Measurements from ENCODE around the gene SLC49A4. TPM values are rescaled to one million over a fixed set of nuclear protein-coding genes. Genes with fewer than 3 reads are reported as not detected.

SLC49A4 gene
- total and polyA plus RNA-seq, 3 donors from 2014 or later = 12.4 to 23.7 (median 17.7) TPM

GRCh38 chr3:122921791-122922651, 127.2 kb downstream of the SLC49A4 start:
- no peaks in the 10 kb centered on the region for H3K9me3 ChIP-seq
- 40 to 47% methylated on average over 12 to 53 of the region's 68 CpGs for WGBS, 2 donors
- intact Hi-C loops (cut with DNase I; ENCODE audit: low total_unique reads) = no loop called here
- H3K27me3 ChIP-seq = no peaks in the 10 kb centered on the region
- TF ChIP-seq POLR2A (IDR thresholded peaks at IDR 0.05) (no peak), CTCF (IDR thresholded peaks at IDR 0.05) (peak in 1 of 3 experiments; percentile 15)
- peak; percentile 35 for DNase-seq
- no peaks in the 10 kb centered on the region for H3K36me3 ChIP-seq (ENCODE audit: low read depth, missing control alignments)
- H3K27ac ChIP-seq = no peak overlapping the region
- H3K4me3 ChIP-seq = peak overlapping the region; percentile 7 to 51
- no peaks in the 10 kb centered on the region for H3K4me1 ChIP-seq

GRCh38 chr3:122923611-122924010, 128.7 kb downstream of the SLC49A4 start:
- H3K4me1 ChIP-seq = no peaks in the 10 kb centered on the region
- H3K36me3 ChIP-seq (ENCODE audit: low read depth, missing control alignments) = no peaks in the 10 kb centered on the region
- 77 to 85% methylated on average over 6 of the region's 6 CpGs for WGBS, 2 donors
- H3K9me3 ChIP-seq = no peaks in the 10 kb centered on the region
- no peak overlapping the region for H3K27ac ChIP-seq
- H3K4me3 ChIP-seq = no peak overlapping the region
- H3K27me3 ChIP-seq = no peaks in the 10 kb centered on the region
- intact Hi-C loops (cut with DNase I; ENCODE audit: low total_unique reads) = no loop called here
- no peak for DNase-seq
- no peak for TF ChIP-seq POLR2A (IDR thresholded peaks at IDR 0.05)
- no peak for TF ChIP-seq CTCF (IDR thresholded peaks at IDR 0.05)

- intact Hi-C loops (cut with DNase I; ENCODE audit: low total_unique reads) = no loop called here
- DNase-seq = no peak
- Histone ChIP-seq H3K4me3 (no peak overlapping the region), H3K36me3 (ENCODE audit: low read depth, missing control alignments) (no peaks in the 10 kb centered on the region), H3K9me3 (no peaks in the 10 kb centered on the region), H3K27me3 (no peaks in the 10 kb centered on the region), H3K4me1 (no peaks in the 10 kb centered on the region), H3K27ac (no peak overlapping the region)
- WGBS, 2 donors = 88% methylated on average over 2 of the region's 2 CpGs
- TF ChIP-seq POLR2A (IDR thresholded peaks at IDR 0.05) (no peak), CTCF (IDR thresholded peaks at IDR 0.05) (no peak)
These were observed 129.2 kb downstream of the SLC49A4 start for GRCh38 chr3:122924056-122924455.

GRCh38 chr3:122925756-122926155, 130.9 kb downstream of the SLC49A4 start:
- peaks cover 16% of the 10 kb centered on the region for H3K4me1 ChIP-seq

More at GRCh38 chr3:122925756-122926155, 130.9 kb downstream of the SLC49A4 start:
- no peaks in the 10 kb centered on the region for H3K27me3 ChIP-seq
- H3K27ac ChIP-seq = no peak overlapping the region
- no peak for DNase-seq
- intact Hi-C loops (cut with DNase I; ENCODE audit: low total_unique reads) = no loop called here
- H3K9me3 ChIP-seq = no peaks in the 10 kb centered on the region
- WGBS, 2 donors = 75 to 100% methylated on average over 1 of the region's 1 CpG
- TF ChIP-seq POLR2A (IDR thresholded peaks at IDR 0.05) (no peak), CTCF (IDR thresholded peaks at IDR 0.05) (no peak)
- no peaks in the 10 kb centered on the region for H3K36me3 ChIP-seq (ENCODE audit: low read depth, missing control alignments)
- no peak overlapping the region for H3K4me3 ChIP-seq

Data from testis (tissue), 3 donors.